K562 (cell line): ENCODE results near the gene ZNF442. TPM values are rescaled to one million over a fixed set of nuclear protein-coding genes. Genes with fewer than 3 reads are reported as not detected.

Source experiments
- ATAC-seq: fragments of 200-7000 bp; cut with Tn5 transposase; 3 replicates; pipeline ENCODE4 v1.9.1; 2020; ENCODE audit warnings: moderate library complexity
- BruUV-seq: library from RNA; stranded (reverse); fragments of 400-500 nt; replicated peaks from 2 replicates; lab custom pipeline; 2021; lab: Mats Ljungman, UMichigan
- CTCF ChIA-PET: fragments of 300-600 bp; formaldehyde crosslinking; extraction: SDS; loops from one replicate; lab custom pipeline; 2021; ENCODE audit warnings: low intra/inter-chr PET ratio; lab: Yijun Ruan, JAX
- POLR2A ChIA-PET: fragments of 300-600, 350-650 bp; sonication (Branson Sonifier 250); formaldehyde crosslinking; extraction: SDS; loops from one replicate; lab custom pipeline; 2021; ENCODE audit warnings: antibody characterized with exemption, inconsistent platforms; lab: Yijun Ruan, JAX
- DNase-seq, 4 experiments: peaks; one replicate each; pipeline versions ENCODE4 v3.0.0 to v3.0.0-alpha.2; 2011 to 2018; ENCODE audit warnings: low spot score in 3 of 4, mixed read lengths in 3 of 4; ENCODE audit errors: extremely low read depth in 1 of 4
- FAIRE-seq: peaks from 2 replicates; lab custom pipeline; 2011; peaks lifted over from hg19 to GRCh38; lab: Jason Lieb, UNC
- H2AFZ ChIP-seq: 2 replicates; pipeline ENCODE4 v1.6.0; 2011; ENCODE audit warnings: low read depth, low read length, control low read depth, inconsistent platforms
- H3K27ac ChIP-seq: fragments of 200-600 bp; 3 replicates; pipeline ENCODE4 v1.8.0; 2011; ENCODE audit warnings: low read depth, mild to moderate bottlenecking, control low read depth, inconsistent platforms, low read length, moderate library complexity, mixed read lengths; ENCODE audit errors: extremely low read depth
- H3K27me3 ChIP-seq, 2 experiments: fragments of 300-600 bp in 1 of 2; 2 replicates in 1 of 2; 3 replicates in 1 of 2; pipeline versions ENCODE4 v1.6.0 to v1.8.0; 2011; ENCODE audit warnings: inconsistent platforms in 2 of 2, low read length in 2 of 2, mild to moderate bottlenecking in 1 of 2, mixed read lengths in 1 of 2, moderate library complexity in 1 of 2; ENCODE audit not compliant: control insufficient read depth in 2 of 2, insufficient read depth in 2 of 2
- H3K36me3 ChIP-seq: fragments of 300-600 bp; 3 replicates; pipeline ENCODE4 v1.8.0; 2011; ENCODE audit warnings: mild to moderate bottlenecking, low read length, inconsistent platforms; ENCODE audit not compliant: control insufficient read depth, insufficient read depth
- H3K4me1 ChIP-seq, 2 experiments: fragments of 200-600 bp in 1 of 2; replicated peaks in 1 of 2; 2 replicates in 1 of 2; 3 replicates in 1 of 2; pipeline versions ENCODE4 v1.5.1 to v1.8.0; 2011; ENCODE audit warnings: inconsistent platforms in 2 of 2, low read length in 2 of 2, mild to moderate bottlenecking in 1 of 2, mixed read lengths in 1 of 2, moderate library complexity in 1 of 2; ENCODE audit not compliant: control insufficient read depth in 2 of 2, insufficient read depth in 2 of 2
- H3K4me2 ChIP-seq: 2 replicates; pipeline ENCODE4 v1.6.1; 2011; ENCODE audit warnings: low read length, control low read depth, inconsistent platforms, mixed read lengths; ENCODE audit not compliant: insufficient read depth
- H3K4me3 ChIP-seq: fragments of 200-600 bp; sonication (generic), shearing (Covaris generic); 2 replicates; pipeline ENCODE4 v1.5.1; 2016; ENCODE audit warnings: control low read depth, inconsistent platforms
- H3K79me2 ChIP-seq: fragments of 200-600 bp; 3 replicates; pipeline ENCODE4 v1.8.0; 2011; ENCODE audit warnings: low read length, inconsistent platforms; ENCODE audit not compliant: control insufficient read depth, insufficient read depth
- H3K9ac ChIP-seq, 2 experiments: 2 replicates each; pipeline versions ENCODE4 v1.6.0 to v1.6.1; 2011; ENCODE audit warnings: low read depth in 2 of 2, low read length in 2 of 2, control low read depth in 1 of 2, inconsistent platforms in 1 of 2, mild to moderate bottlenecking in 1 of 2, mixed read lengths in 1 of 2; ENCODE audit not compliant: insufficient read depth in 1 of 2
- H3K9me1 ChIP-seq: one replicate; pipeline ENCODE4 v1.6.0; 2011; ENCODE audit warnings: inconsistent platforms, mild to moderate bottlenecking, low read length, moderate library complexity; ENCODE audit not compliant: control insufficient read depth, insufficient read depth
- H3K9me3 ChIP-seq: replicated peaks from 2 replicates; pipeline ENCODE4 v1.5.1; 2011; ENCODE audit warnings: low read depth, low read length, inconsistent platforms; ENCODE audit not compliant: control insufficient read depth, insufficient read depth
- H4K20me1 ChIP-seq: replicated peaks from 2 replicates; pipeline ENCODE4 v1.6.1; 2011; ENCODE audit warnings: low read length, inconsistent platforms, mixed read lengths; ENCODE audit not compliant: control insufficient read depth, insufficient read depth
- ARID1B ChIP-seq: fragments of 450-650 bp; IDR thresholded peaks from 2 replicates; pipeline ENCODE4 v1.6.1; 2016; ENCODE audit warnings: antibody characterized with exemption, mild to moderate bottlenecking, inconsistent platforms
- HOMEZ ChIP-seq: fragments of 250-450 bp; sonication (Bioruptor Pico); IDR thresholded peaks from 2 replicates; pipeline ENCODE4 v1.4.0; 2020; ENCODE audit warnings: mild to moderate bottlenecking, moderate library complexity
- ILK ChIP-seq: fragments of 450-650 bp; IDR thresholded peaks from 2 replicates; pipeline ENCODE4 v1.6.1; 2016; ENCODE audit warnings: missing genetic modification characterization, low read depth, mild to moderate bottlenecking, missing compliant biosample characterization, moderate library complexity, borderline replicate concordance
- IRF2 ChIP-seq: sonication (generic); formaldehyde crosslinking; IDR thresholded peaks from 2 replicates; pipeline ENCODE4 v1.8.1; 2022; ENCODE audit warnings: mild to moderate bottlenecking, missing genetic modification reagents
- JUND ChIP-seq, 2 experiments: IDR thresholded peaks; 2 replicates in 1 of 2; 3 replicates in 1 of 2; pipeline ENCODE4 v1.6.1; 2011; ENCODE audit warnings: borderline replicate concordance in 2 of 2, low read depth in 2 of 2, low read length in 2 of 2, improper control_type of control experiment in 1 of 2, missing biosample characterization in 1 of 2, missing genetic modification characterization in 1 of 2, missing genetic modification reagents in 1 of 2
- KAT8 ChIP-seq: fragments of 450-650 bp; IDR thresholded peaks from 2 replicates; pipeline ENCODE4 v1.6.1; 2016; ENCODE audit warnings: low read depth, mild to moderate bottlenecking
- KDM4B ChIP-seq, 2 experiments: fragments of 450-650 bp in 1 of 2; sonication (generic) in 1 of 2; IDR thresholded peaks; 2 replicates each; pipeline ENCODE4 v1.6.1; 2016 to 2017; ENCODE audit warnings: borderline replicate concordance in 2 of 2, antibody characterized with exemption in 1 of 2, low read depth in 1 of 2, mild to moderate bottlenecking in 1 of 2
- MLX ChIP-seq, 2 experiments: fragments of 450-650 bp in 1 of 2; sonication (generic) in 1 of 2; formaldehyde crosslinking; conservative IDR thresholded peaks; 2 replicates each; pipeline versions ENCODE4 v1.4.0 to v1.8.1; 2020 to 2022; ENCODE audit warnings: mild to moderate bottlenecking in 1 of 2, missing genetic modification reagents in 1 of 2
- MXI1 ChIP-seq: IDR thresholded peaks from 2 replicates; pipeline ENCODE4 v1.6.1; 2011; ENCODE audit warnings: low read depth, mild to moderate bottlenecking, improper control_type of control experiment, low read length
- MYNN ChIP-seq, 2 experiments: sonication (generic); formaldehyde crosslinking in 1 of 2; IDR thresholded peaks; 2 replicates each; pipeline versions ENCODE4 v1.5.0 to v1.6.1; 2016 to 2020; ENCODE audit warnings: antibody characterized with exemption in 1 of 2, missing genetic modification reagents in 1 of 2
- NCOA4 ChIP-seq: fragments of 450-650 bp; IDR thresholded peaks from 2 replicates; pipeline ENCODE4 v1.6.1; 2018; ENCODE audit warnings: mild to moderate bottlenecking; ENCODE audit not compliant: partially characterized antibody
- NFYB ChIP-seq: IDR thresholded peaks from 2 replicates; pipeline ENCODE4 v1.6.1; 2011; ENCODE audit warnings: mild to moderate bottlenecking, moderate library complexity; ENCODE audit not compliant: insufficient read length; ENCODE audit errors: extremely low read depth
- NR2F6 ChIP-seq: fragments of 450-650 bp; formaldehyde crosslinking; IDR thresholded peaks from 2 replicates; pipeline ENCODE4 v1.4.0; 2020; ENCODE audit warnings: mild to moderate bottlenecking
- PREB ChIP-seq: sonication (generic); formaldehyde crosslinking; IDR thresholded peaks from 2 replicates; pipeline ENCODE4 v1.8.1; 2023; ENCODE audit warnings: mild to moderate bottlenecking, missing genetic modification reagents
- SMARCE1 ChIP-seq: fragments of 450-650 bp; IDR thresholded peaks from 2 replicates; pipeline ENCODE4 v1.7.1; 2016; ENCODE audit warnings: mild to moderate bottlenecking
- ZBTB34 ChIP-seq: fragments of 250-450 bp; sonication (Bioruptor Pico); IDR thresholded peaks from 2 replicates; pipeline ENCODE4 v1.8.0; 2021; ENCODE audit warnings: mild to moderate bottlenecking, moderate library complexity
- ZKSCAN1 ChIP-seq: fragments of 150-350 bp; IDR thresholded peaks from 2 replicates; pipeline ENCODE4 v1.6.1; 2016; ENCODE audit warnings: low read depth, low read length
- ZNF324 ChIP-seq: fragments of 250-450 bp; sonication (Bioruptor Pico); IDR thresholded peaks from 2 replicates; pipeline ENCODE4 v1.4.0; 2020; ENCODE audit warnings: mild to moderate bottlenecking
- ZNF830 ChIP-seq: fragments of 250-450 bp; sonication (Bioruptor Pico); IDR thresholded peaks from 2 replicates; pipeline ENCODE4 v1.5.0; 2021; ENCODE audit warnings: mild to moderate bottlenecking
- in situ Hi-C: fragments of 300-500 bp; cut with MboI; formaldehyde crosslinking; loops from 4 replicates; pipeline ENCODE4 v1.15.0; 2018; ENCODE audit warnings: inconsistent platforms, mixed read lengths
- intact Hi-C: fragments of 100-400 bp; cut with micrococcal nuclease; formaldehyde crosslinking; loops from 2 replicates; pipeline ENCODE4 v1.14.2; 2022
- polyA plus RNA-seq, 8 experiments: library from polyadenylated mRNA; depleted of rRNA in 4 of 8; stranded (reverse) in 5 of 8; unstranded in 3 of 8; fragments of >200 nt; fragmentation: Nextera tagmentation in 2 of 8; fragmentation: Illumina TruSeq in 1 of 8; extraction: Ambion mirVana in 2 of 8; extraction: Trizol in 1 of 8; gene quantifications; 2 replicates each; pipeline versions ENCODE4 v1.2.1 to v1.2.3, GENCODE V29; 2011 to 2014; ENCODE audit warnings: inconsistent platforms in 1 of 8, missing spikeins in 1 of 8
- total RNA-seq, 7 experiments: library from RNA; depleted of rRNA in 6 of 7; stranded (reverse); fragments of >200 nt in 6 of 7; fragmentation: Illumina TruSeq in 2 of 7; extraction: Trizol in 2 of 7; gene quantifications; 2 replicates each; pipeline versions ENCODE4 v1.2.1 to v1.2.3, GENCODE V29; 2011 to 2021; ENCODE audit warnings: low replicate concordance in 1 of 7

ZNF442 gene
- total and polyA plus RNA-seq, 9 of the 15 experiments (the other 6 are each of a cell fraction or from before 2014, with no cell fraction given), result 1.7 to 7.0 (median 4.1) TPM

GRCh38 chr19:12325690-12326089 is 39.8 kb downstream of the ZNF442 start:
- Histone ChIP-seq H4K20me1 (no peaks in the 10 kb centered on the region), H2AFZ (no peak overlapping the region), H3K27ac (no peak overlapping the region), H3K9ac (no peak overlapping the region), H3K27me3 (no peaks in the 10 kb centered on the region; a peak in 1 of 5 replicates), H3K9me1 (no peaks in the 10 kb centered on the region), H3K36me3 (no peaks in the 10 kb centered on the region), H3K4me2 (no peak overlapping the region), H3K4me3 (no peak overlapping the region), H3K9me3 (no peaks in the 10 kb centered on the region), H3K79me2 (no peaks in the 10 kb centered on the region), H3K4me1 (peaks cover 0 to 1% of the 10 kb centered on the region in 2 experiments; a peak in 1 of 5 replicates)
- in situ Hi-C loops (no loop called here), intact Hi-C loops (no loop called here)
- ATAC-seq (no peak), DNase-seq (no peak), FAIRE-seq (no peak)
- POLR2A ChIA-PET, result no interaction called here
- no peak for TF ChIP-seq NCOA4
- no peak for TF ChIP-seq KAT8
- no peak for TF ChIP-seq PREB
- no peak for TF ChIP-seq SMARCE1
- no peak for TF ChIP-seq MYNN (IDR thresholded peaks at IDR 0.05)
- TF ChIP-seq MYNN (CRISPR knock-in tag; IDR thresholded peaks at IDR 0.05), result no peak
- no peak for TF ChIP-seq NR2F6 (CRISPR knock-in tag)
- no peak for TF ChIP-seq ZKSCAN1
- TF ChIP-seq ILK (tag), result no peak
- no peak for TF ChIP-seq HOMEZ (CRISPR knock-in tag)
- TF ChIP-seq ZBTB34, result no peak
- TF ChIP-seq ZNF324 (CRISPR knock-in tag), result no peak
- TF ChIP-seq JUND (IDR thresholded peaks at IDR 0.05; ENCODE audit: borderline replicate concordance, low read depth, low read length), result no peak
- no peak for TF ChIP-seq JUND (tag; IDR thresholded peaks at IDR 0.05; ENCODE audit: borderline replicate concordance, low read depth, low read length)
- TF ChIP-seq MLX (CRISPR knock-in tag; conservative IDR thresholded peaks at IDR 0.05), result no peak
- no peak for TF ChIP-seq NFYB
- TF ChIP-seq ZNF830 (CRISPR knock-in tag), result no peak
- no peak for TF ChIP-seq MXI1
- TF ChIP-seq KDM4B (IDR thresholded peaks at IDR 0.05; ENCODE audit: borderline replicate concordance in 2 of 2, low read depth in 1 of 2), result no peak
- TF ChIP-seq IRF2 (CRISPR knock-in tag), result no peak
- no peak for TF ChIP-seq ARID1B
- CTCF ChIA-PET, result no interaction called here
- BruUV-seq, result no TSS peak
